ENCODE measurements around the gene NIF3L1.

DNA sequence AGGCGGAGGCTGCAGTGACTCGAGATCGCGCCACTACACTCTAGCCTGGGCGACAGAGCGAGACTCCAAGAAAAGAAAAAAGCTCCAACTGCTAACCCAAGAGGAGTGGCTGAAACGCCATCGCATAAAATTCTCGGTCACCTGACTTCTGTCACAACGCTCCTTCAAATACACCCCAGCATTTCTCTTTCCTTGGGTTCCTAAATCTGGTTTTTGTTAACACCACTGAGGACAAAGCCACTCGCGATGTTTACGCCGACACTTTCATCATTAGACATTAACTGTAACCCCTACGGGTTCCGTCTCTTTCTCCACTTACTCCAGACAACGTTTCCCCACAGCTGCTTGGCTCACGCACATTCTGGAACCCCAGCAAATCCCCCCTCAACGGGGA, 25.4 kb upstream of the NIF3L1 start:
- TF ChIP-seq CEBPB (tag; IDR thresholded peaks at IDR 0.05), result no peak
- TF ChIP-seq, protein P1, sequence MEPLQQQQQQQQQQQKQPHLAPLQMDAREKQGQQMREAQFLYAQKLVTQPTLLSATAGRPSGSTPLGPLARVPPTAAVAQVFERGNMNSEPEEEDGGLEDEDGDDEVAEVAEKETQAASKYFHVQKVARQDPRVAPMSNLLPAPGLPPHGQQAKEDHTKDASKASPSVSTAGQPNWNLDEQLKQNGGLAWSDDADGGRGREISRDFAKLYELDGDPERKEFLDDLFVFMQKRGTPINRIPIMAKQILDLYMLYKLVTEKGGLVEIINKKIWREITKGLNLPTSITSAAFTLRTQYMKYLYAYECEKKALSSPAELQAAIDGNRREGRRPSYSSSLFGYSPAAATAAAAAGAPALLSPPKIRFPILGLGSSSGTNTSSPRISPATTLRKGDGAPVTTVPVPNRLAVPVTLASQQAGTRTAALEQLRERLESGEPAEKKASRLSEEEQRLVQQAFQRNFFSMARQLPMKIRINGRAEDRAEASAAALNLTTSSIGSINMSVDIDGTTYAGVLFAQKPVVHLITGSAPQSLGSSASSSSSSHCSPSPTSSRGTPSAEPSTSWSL (CRISPR knock-in tag; IDR thresholded peaks at IDR 0.05; ENCODE audit: borderline replicate concordance), result no peak
- TF ChIP-seq, protein P2, sequence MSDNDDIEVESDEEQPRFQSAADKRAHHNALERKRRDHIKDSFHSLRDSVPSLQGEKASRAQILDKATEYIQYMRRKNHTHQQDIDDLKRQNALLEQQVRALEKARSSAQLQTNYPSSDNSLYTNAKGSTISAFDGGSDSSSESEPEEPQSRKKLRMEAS (CRISPR knock-in tag; IDR thresholded peaks at IDR 0.05), result no peak
- TF ChIP-seq ETV1 (tag; conservative IDR thresholded peaks at IDR 0.05; ENCODE audit: low read depth), result 0 out of 2 replicates have a peak, but pooled peaks have one; percentile 39
- TF ChIP-seq, protein P3, sequence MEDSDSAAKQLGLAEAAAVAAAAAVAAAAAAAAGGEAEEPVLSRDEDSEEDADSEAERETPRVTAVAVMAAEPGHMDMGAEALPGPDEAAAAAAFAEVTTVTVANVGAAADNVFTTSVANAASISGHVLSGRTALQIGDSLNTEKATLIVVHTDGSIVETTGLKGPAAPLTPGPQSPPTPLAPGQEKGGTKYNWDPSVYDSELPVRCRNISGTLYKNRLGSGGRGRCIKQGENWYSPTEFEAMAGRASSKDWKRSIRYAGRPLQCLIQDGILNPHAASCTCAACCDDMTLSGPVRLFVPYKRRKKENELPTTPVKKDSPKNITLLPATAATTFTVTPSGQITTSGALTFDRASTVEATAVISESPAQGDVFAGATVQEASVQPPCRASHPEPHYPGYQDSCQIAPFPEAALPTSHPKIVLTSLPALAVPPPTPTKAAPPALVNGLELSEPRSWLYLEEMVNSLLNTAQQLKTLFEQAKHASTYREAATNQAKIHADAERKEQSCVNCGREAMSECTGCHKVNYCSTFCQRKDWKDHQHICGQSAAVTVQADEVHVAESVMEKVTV (CRISPR knock-in tag; IDR thresholded peaks at IDR 0.05), result no peak
- TF ChIP-seq GABPA (tag; conservative IDR thresholded peaks at IDR 0.05; ENCODE audit: low read depth), result no peak
- TF ChIP-seq POLR2A (conservative IDR thresholded peaks at IDR 0.05), result no peak
- no peak for TF ChIP-seq SMAD3 (CRISPR knock-in tag; conservative IDR thresholded peaks at IDR 0.05)
- TF ChIP-seq, protein P4, sequence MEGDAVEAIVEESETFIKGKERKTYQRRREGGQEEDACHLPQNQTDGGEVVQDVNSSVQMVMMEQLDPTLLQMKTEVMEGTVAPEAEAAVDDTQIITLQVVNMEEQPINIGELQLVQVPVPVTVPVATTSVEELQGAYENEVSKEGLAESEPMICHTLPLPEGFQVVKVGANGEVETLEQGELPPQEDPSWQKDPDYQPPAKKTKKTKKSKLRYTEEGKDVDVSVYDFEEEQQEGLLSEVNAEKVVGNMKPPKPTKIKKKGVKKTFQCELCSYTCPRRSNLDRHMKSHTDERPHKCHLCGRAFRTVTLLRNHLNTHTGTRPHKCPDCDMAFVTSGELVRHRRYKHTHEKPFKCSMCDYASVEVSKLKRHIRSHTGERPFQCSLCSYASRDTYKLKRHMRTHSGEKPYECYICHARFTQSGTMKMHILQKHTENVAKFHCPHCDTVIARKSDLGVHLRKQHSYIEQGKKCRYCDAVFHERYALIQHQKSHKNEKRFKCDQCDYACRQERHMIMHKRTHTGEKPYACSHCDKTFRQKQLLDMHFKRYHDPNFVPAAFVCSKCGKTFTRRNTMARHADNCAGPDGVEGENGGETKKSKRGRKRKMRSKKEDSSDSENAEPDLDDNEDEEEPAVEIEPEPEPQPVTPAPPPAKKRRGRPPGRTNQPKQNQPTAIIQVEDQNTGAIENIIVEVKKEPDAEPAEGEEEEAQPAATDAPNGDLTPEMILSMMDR (IDR thresholded peaks at IDR 0.05 in 2 of 3, conservative IDR thresholded peaks at IDR 0.05 in 1 of 3; ENCODE audit: insufficient read depth in 2 of 3, low read depth in 1 of 3, low read length in 3 of 3), result no peak

All from K562 (cell line).